ENCODE measurements around the gene KDM3B. TPM values are rescaled to one million over a fixed set of nuclear protein-coding genes. Genes with fewer than 3 reads are reported as not detected.
A peak's percentile ranks its signal among the peaks of the same experiment; 100 is the strongest.

KDM3B gene
- total and polyA plus RNA-seq, 9 of the 15 experiments (the other 6 are each of a cell fraction or from before 2014, with no cell fraction given): 13.8 to 62.8 (median 41.9) TPM

GRCh38 chr5:138465261-138466124 lies 113.0 kb downstream of the KDM3B start, which contains the start of gene EGR1 (continued):
- TF ChIP-seq ZBTB49 (CRISPR knock-in tag; IDR thresholded peaks at IDR 0.05; ENCODE audit: borderline replicate concordance) (peak; percentile 47; the same call in 1 of the 2 replicates), JUND (IDR thresholded peaks at IDR 0.05; ENCODE audit: borderline replicate concordance, low read depth, low read length) (no peak), JUND (tag; IDR thresholded peaks at IDR 0.05; ENCODE audit: borderline replicate concordance, low read depth, low read length) (no peak; the same call in 2 of the 3 replicates), TRIM24 (IDR thresholded peaks at IDR 0.05) (0 out of 4 replicates have a peak, but pooled peaks of 1 of the 2 experiments have one; percentile 11), FOXP1 (CRISPR knock-in tag; IDR thresholded peaks at IDR 0.05) (peak; percentile 60; the same call in 1 of the 2 replicates), HIVEP1 (CRISPR knock-in tag; IDR thresholded peaks at IDR 0.05) (peak; percentile 95), HLTF (IDR thresholded peaks at IDR 0.05) (0 out of 2 replicates have a peak, but pooled peaks have one; percentile 42), SNAPC5 (CRISPR knock-in tag; IDR thresholded peaks at IDR 0.05) (no peak), ZNF75A (CRISPR knock-in tag; IDR thresholded peaks at IDR 0.05) (no peak), SP1 (CRISPR knock-in tag; IDR thresholded peaks at IDR 0.05) (peak; percentile 23; the same call in 1 of the 2 replicates), ZBED1 (IDR thresholded peaks at IDR 0.05) (peak; percentile 93), BHLHE40 (IDR thresholded peaks at IDR 0.05; ENCODE audit: low read length) (peak; percentile 41), KDM5B (IDR thresholded peaks at IDR 0.05; ENCODE audit: insufficient replicate concordance, low read depth, low read length) (peak; percentile 99), KAT7 (CRISPR knock-in tag; IDR thresholded peaks at IDR 0.05; ENCODE audit: borderline replicate concordance) (peak; percentile 90; the same call in 1 of the 2 replicates), ZFP36 (IDR thresholded peaks at IDR 0.05; ENCODE audit: low read depth, low read length, partially characterized antibody) (peak; percentile 89), PCBP1 (IDR thresholded peaks at IDR 0.05; ENCODE audit: low read depth, low read length, poor library complexity, severe bottlenecking) (peak; percentile 99), GATAD2B (IDR thresholded peaks at IDR 0.05; ENCODE audit: borderline replicate concordance) (peak; percentile 93), ATF7 (IDR thresholded peaks at IDR 0.05) (peak; percentile 4), ZC3H4 (CRISPR knock-in tag; IDR thresholded peaks at IDR 0.05; ENCODE audit: borderline replicate concordance) (peak; percentile 100), HDAC6 (IDR thresholded peaks at IDR 0.05; ENCODE audit: low read depth, low read length) (peak; percentile 47; the same call in 1 of the 2 replicates), CREM (IDR thresholded peaks at IDR 0.05; ENCODE audit: low read depth) (peak; percentile 94), CBX1 (IDR thresholded peaks at IDR 0.05; ENCODE audit: low read depth) (peak; percentile 98), GABPB1 (CRISPR knock-in tag; IDR thresholded peaks at IDR 0.05) (peak; percentile 71; the same call in 1 of the 2 replicates), GABPB2 (CRISPR knock-in tag; conservative IDR thresholded peaks at IDR 0.05) (no peak), FOXJ3 (CRISPR knock-in tag; IDR thresholded peaks at IDR 0.05) (no peak), TBP (optimal IDR thresholded peaks at IDR 0.05; ENCODE audit: low read depth, low read length) (no peak), POLR2A (conservative IDR thresholded peaks at IDR 0.05) (peak; percentile 99), ZNF717 (CRISPR knock-in tag; IDR thresholded peaks at IDR 0.05) (0 out of 2 replicates have a peak, but pooled peaks have one; percentile 43), CHCHD3 (CRISPR knock-in tag; IDR thresholded peaks at IDR 0.05) (no peak)
